Erythroblast (primary cell): Measurements from ENCODE around the gene EEFSEC.

ENCODE experiments used
- GATA1 ChIP-seq: IDR thresholded peaks from 2 replicates; pipeline ENCODE4 v1.6.1; 2011; ENCODE audit warnings: low read depth, mild to moderate bottlenecking, control low read depth, low read length, moderate library complexity
- POLR2A ChIP-seq: IDR thresholded peaks from 2 replicates; pipeline ENCODE4 v1.6.1; 2011; ENCODE audit warnings: mild to moderate bottlenecking, low read length

DNA sequence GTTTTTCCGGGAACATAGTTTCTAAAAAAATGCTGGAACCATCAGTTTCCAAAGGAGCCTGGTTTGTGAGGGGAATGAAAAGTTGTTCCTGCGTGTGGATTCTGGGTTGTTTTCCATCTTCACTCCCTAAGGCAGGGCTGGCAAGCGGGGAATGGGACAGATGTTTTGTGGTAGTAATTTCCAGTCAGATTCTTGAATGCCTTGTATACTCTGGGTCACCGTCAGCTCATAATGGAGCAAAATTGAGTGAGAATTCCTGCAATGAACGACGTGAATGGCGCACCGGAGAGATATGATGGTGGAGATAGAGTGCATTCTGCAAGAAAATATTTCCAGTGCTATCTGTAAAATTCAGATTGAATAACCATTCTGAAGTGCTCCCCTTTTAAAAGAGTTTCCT, 19.9 kb downstream of the EEFSEC start:
- TF ChIP-seq POLR2A (no peak), GATA1 (no peak)
